ENCODE data around the gene AGL. TPM values are rescaled to one million over a fixed set of nuclear protein-coding genes. Genes with fewer than 3 reads are reported as not detected.

The AGL gene
- total and polyA plus RNA-seq, 2 experiments from 2014 or later = 13.4 to 22.9 TPM

DNA sequence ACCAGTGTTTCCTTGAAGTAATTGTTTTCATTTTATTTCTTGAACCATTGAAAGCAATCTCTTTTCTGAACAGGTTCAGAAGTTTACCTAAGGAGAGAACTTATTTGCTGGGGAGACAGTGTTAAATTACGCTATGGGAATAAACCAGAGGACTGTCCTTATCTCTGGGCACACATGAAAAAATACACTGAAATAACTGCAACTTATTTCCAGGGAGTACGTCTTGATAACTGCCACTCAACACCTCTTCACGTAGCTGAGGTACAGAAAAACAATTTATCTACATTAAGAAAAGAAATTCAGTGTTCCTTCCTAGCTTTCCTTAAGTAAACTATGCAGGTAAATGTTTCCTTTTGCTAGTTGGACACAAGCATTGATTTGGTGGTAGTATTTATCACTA, 27.4 kb downstream of the AGL start:
- TF ChIP-seq, protein P1, sequence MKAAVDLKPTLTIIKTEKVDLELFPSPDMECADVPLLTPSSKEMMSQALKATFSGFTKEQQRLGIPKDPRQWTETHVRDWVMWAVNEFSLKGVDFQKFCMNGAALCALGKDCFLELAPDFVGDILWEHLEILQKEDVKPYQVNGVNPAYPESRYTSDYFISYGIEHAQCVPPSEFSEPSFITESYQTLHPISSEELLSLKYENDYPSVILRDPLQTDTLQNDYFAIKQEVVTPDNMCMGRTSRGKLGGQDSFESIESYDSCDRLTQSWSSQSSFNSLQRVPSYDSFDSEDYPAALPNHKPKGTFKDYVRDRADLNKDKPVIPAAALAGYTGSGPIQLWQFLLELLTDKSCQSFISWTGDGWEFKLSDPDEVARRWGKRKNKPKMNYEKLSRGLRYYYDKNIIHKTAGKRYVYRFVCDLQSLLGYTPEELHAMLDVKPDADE (IDR thresholded peaks at IDR 0.05) = no peak
- no peak for TF ChIP-seq EZH2 (IDR thresholded peaks at IDR 0.05; ENCODE audit: low read depth, unreplicated experiment)
- TF ChIP-seq JUNB (IDR thresholded peaks at IDR 0.05; ENCODE audit: unreplicated experiment) = no peak
- no peak for TF ChIP-seq POLR2AphosphoS5 (IDR thresholded peaks at IDR 0.05; ENCODE audit: low read depth)
- TF ChIP-seq ZNF114 (CRISPR knock-in tag; IDR thresholded peaks at IDR 0.05) = no peak
- no peak for TF ChIP-seq ZNF331 (CRISPR knock-in tag; IDR thresholded peaks at IDR 0.05; ENCODE audit: low read depth)
- no peak for TF ChIP-seq STAT1 (IDR thresholded peaks at IDR 0.05; ENCODE audit: unreplicated experiment)
- TF ChIP-seq, protein P2, sequence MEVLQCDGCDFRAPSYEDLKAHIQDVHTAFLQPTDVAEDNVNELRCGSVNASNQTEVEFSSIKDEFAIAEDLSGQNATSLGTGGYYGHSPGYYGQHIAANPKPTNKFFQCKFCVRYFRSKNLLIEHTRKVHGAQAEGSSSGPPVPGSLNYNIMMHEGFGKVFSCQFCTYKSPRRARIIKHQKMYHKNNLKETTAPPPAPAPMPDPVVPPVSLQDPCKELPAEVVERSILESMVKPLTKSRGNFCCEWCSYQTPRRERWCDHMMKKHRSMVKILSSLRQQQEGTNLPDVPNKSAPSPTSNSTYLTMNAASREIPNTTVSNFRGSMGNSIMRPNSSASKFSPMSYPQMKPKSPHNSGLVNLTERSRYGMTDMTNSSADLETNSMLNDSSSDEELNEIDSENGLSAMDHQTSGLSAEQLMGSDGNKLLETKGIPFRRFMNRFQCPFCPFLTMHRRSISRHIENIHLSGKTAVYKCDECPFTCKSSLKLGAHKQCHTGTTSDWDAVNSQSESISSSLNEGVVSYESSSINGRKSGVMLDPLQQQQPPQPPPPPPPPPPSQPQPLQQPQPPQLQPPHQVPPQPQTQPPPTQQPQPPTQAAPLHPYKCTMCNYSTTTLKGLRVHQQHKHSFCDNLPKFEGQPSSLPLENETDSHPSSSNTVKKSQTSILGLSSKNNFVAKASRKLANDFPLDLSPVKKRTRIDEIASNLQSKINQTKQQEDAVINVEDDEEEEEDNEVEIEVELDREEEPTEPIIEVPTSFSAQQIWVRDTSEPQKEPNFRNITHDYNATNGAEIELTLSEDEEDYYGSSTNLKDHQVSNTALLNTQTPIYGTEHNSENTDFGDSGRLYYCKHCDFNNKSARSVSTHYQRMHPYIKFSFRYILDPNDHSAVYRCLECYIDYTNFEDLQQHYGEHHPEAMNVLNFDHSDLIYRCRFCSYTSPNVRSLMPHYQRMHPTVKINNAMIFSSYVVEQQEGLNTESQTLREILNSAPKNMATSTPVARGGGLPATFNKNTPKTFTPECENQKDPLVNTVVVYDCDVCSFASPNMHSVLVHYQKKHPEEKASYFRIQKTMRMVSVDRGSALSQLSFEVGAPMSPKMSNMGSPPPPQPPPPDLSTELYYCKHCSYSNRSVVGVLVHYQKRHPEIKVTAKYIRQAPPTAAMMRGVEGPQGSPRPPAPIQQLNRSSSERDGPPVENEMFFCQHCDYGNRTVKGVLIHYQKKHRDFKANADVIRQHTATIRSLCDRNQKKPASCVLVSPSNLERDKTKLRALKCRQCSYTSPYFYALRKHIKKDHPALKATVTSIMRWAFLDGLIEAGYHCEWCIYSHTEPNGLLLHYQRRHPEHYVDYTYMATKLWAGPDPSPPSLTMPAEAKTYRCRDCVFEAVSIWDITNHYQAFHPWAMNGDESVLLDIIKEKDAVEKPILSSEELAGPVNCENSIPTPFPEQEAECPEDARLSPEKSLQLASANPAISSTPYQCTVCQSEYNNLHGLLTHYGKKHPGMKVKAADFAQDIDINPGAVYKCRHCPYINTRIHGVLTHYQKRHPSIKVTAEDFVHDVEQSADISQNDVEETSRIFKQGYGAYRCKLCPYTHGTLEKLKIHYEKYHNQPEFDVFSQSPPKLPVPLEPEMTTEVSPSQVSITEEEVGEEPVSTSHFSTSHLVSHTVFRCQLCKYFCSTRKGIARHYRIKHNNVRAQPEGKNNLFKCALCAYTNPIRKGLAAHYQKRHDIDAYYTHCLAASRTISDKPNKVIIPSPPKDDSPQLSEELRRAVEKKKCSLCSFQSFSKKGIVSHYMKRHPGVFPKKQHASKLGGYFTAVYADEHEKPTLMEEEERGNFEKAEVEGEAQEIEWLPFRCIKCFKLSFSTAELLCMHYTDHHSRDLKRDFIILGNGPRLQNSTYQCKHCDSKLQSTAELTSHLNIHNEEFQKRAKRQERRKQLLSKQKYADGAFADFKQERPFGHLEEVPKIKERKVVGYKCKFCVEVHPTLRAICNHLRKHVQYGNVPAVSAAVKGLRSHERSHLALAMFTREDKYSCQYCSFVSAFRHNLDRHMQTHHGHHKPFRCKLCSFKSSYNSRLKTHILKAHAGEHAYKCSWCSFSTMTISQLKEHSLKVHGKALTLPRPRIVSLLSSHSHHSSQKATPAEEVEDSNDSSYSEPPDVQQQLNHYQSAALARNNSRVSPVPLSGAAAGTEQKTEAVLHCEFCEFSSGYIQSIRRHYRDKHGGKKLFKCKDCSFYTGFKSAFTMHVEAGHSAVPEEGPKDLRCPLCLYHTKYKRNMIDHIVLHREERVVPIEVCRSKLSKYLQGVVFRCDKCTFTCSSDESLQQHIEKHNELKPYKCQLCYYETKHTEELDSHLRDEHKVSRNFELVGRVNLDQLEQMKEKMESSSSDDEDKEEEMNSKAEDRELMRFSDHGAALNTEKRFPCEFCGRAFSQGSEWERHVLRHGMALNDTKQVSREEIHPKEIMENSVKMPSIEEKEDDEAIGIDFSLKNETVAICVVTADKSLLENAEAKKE (CRISPR knock-in tag; IDR thresholded peaks at IDR 0.05) = no peak
- TF ChIP-seq, protein P3, sequence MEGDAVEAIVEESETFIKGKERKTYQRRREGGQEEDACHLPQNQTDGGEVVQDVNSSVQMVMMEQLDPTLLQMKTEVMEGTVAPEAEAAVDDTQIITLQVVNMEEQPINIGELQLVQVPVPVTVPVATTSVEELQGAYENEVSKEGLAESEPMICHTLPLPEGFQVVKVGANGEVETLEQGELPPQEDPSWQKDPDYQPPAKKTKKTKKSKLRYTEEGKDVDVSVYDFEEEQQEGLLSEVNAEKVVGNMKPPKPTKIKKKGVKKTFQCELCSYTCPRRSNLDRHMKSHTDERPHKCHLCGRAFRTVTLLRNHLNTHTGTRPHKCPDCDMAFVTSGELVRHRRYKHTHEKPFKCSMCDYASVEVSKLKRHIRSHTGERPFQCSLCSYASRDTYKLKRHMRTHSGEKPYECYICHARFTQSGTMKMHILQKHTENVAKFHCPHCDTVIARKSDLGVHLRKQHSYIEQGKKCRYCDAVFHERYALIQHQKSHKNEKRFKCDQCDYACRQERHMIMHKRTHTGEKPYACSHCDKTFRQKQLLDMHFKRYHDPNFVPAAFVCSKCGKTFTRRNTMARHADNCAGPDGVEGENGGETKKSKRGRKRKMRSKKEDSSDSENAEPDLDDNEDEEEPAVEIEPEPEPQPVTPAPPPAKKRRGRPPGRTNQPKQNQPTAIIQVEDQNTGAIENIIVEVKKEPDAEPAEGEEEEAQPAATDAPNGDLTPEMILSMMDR (conservative IDR thresholded peaks at IDR 0.05; ENCODE audit: low read depth in 2 of 2) = no peak
- TF ChIP-seq EZH2phosphoT487 (IDR thresholded peaks at IDR 0.05; ENCODE audit: unreplicated experiment) = no peak
- TF ChIP-seq NANOG (IDR thresholded peaks at IDR 0.05; ENCODE audit: borderline replicate concordance) = no peak
- no peak for TF ChIP-seq CREB1 (CRISPR knock-in tag; IDR thresholded peaks at IDR 0.05; ENCODE audit: low read depth)
- TF ChIP-seq, protein P4, sequence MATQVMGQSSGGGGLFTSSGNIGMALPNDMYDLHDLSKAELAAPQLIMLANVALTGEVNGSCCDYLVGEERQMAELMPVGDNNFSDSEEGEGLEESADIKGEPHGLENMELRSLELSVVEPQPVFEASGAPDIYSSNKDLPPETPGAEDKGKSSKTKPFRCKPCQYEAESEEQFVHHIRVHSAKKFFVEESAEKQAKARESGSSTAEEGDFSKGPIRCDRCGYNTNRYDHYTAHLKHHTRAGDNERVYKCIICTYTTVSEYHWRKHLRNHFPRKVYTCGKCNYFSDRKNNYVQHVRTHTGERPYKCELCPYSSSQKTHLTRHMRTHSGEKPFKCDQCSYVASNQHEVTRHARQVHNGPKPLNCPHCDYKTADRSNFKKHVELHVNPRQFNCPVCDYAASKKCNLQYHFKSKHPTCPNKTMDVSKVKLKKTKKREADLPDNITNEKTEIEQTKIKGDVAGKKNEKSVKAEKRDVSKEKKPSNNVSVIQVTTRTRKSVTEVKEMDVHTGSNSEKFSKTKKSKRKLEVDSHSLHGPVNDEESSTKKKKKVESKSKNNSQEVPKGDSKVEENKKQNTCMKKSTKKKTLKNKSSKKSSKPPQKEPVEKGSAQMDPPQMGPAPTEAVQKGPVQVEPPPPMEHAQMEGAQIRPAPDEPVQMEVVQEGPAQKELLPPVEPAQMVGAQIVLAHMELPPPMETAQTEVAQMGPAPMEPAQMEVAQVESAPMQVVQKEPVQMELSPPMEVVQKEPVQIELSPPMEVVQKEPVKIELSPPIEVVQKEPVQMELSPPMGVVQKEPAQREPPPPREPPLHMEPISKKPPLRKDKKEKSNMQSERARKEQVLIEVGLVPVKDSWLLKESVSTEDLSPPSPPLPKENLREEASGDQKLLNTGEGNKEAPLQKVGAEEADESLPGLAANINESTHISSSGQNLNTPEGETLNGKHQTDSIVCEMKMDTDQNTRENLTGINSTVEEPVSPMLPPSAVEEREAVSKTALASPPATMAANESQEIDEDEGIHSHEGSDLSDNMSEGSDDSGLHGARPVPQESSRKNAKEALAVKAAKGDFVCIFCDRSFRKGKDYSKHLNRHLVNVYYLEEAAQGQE (IDR thresholded peaks at IDR 0.05; ENCODE audit: unreplicated experiment) = no peak
- Histone ChIP-seq H3K27ac (ENCODE audit: low read depth) (no peak overlapping the region), H2AFZ (no peak overlapping the region), H3K27me3 (ENCODE audit: insufficient read depth) (no peaks in the 10 kb centered on the region), H4K20me1 (replicated peaks; ENCODE audit: insufficient read depth) (no peaks in the 10 kb centered on the region), H3K4me2 (no peak overlapping the region), H3F3A (replicated peaks; ENCODE audit: low read depth) (no peaks in the 10 kb centered on the region), H3K4me3 (no peak overlapping the region), H3K9me2 (ENCODE audit: insufficient read depth) (no peaks in the 10 kb centered on the region), H3K36me3 (ENCODE audit: insufficient read depth) (no peaks in the 10 kb centered on the region), H3K4me1 (ENCODE audit: insufficient read depth) (no peaks in the 10 kb centered on the region), H3K79me2 (replicated peaks; ENCODE audit: insufficient read depth) (no peaks in the 10 kb centered on the region)
- no peaks in the 10 kb centered on the region for H3K27me3 Mint-ChIP-seq (ENCODE audit: insufficient read depth, low read depth, poor library complexity)
- no peak for DNase-seq (ENCODE audit: low spot score)
- H3K36me3 Mint-ChIP-seq (ENCODE audit: low read depth) = no peaks in the 10 kb centered on the region; the same call in 2 of the 3 replicates
- no peak overlapping the region for H3K4me3 Mint-ChIP-seq
- no peaks in the 10 kb centered on the region for H3K9me3 Mint-ChIP-seq
- no peak overlapping the region for H3K27ac Mint-ChIP-seq
- ATAC-seq = no peak
- H3K4me1 Mint-ChIP-seq = no peaks in the 10 kb centered on the region

Data from GM23338 (cell line).